Dedifferentiated amniotic fluid mesenchymal stem cell (primary cell): ENCODE data around the gene BNIP2.
"Not testable (repeated sequence)": the region's sequence is repeated elsewhere in the genome, so short reads cannot be mapped to it uniquely, and the experiment has no call there.

Source experiments
- DNase-seq: peaks from one replicate; pipeline ENCODE4 v3.0.0-alpha.2; 2016; ENCODE audit errors: extremely low spot score

BNIP2 gene, protein sequence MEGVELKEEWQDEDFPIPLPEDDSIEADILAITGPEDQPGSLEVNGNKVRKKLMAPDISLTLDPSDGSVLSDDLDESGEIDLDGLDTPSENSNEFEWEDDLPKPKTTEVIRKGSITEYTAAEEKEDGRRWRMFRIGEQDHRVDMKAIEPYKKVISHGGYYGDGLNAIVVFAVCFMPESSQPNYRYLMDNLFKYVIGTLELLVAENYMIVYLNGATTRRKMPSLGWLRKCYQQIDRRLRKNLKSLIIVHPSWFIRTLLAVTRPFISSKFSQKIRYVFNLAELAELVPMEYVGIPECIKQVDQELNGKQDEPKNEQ

DNA sequence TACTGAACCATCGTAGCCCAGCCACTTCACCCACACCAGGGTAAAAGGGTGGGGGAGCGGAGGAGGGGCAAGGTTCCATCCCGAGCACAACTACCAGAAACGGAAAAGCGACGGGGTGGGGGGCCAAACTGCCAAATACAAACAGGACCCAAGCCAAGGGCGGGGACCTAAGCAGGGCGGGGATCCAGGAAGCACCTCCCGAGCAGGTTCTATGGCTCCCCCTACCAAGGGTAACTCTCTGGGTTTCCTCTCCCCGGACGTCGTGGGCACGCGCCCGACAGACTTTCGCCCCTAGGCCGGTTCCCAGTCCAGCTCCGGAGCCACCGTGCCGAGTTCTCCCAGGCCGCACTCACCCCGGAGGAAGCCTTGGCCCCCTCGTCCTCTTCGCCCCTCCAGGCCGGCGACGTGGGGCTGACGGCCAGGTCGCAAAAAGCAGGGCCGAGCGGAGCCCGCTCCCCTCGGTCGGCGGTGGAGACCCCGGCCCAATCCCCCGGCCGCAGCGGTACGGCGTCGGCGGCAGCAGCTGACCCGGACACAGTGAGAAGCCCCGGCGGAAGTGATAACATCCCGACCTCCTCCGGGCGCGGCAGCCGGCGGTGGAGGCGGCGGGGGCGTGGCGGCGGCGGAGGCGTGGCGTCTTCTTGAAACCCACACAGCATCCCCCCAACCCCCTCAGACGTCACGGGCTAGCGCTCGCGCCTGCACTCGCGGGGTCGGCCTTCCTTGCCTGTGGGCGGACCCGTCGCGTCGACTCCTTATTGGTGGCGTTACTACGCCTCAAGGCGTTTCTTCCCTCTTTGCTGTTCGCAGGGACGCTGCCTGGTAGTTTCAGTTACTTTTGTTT, at the start of gene BNIP2:
BNIP2 (minus strand) TSS at position 539 of the 844 bp plus-strand sequence. CDS start 6,863 bp downstream, outside the sequence.
- peak; percentile 98 for DNase-seq

DNA sequence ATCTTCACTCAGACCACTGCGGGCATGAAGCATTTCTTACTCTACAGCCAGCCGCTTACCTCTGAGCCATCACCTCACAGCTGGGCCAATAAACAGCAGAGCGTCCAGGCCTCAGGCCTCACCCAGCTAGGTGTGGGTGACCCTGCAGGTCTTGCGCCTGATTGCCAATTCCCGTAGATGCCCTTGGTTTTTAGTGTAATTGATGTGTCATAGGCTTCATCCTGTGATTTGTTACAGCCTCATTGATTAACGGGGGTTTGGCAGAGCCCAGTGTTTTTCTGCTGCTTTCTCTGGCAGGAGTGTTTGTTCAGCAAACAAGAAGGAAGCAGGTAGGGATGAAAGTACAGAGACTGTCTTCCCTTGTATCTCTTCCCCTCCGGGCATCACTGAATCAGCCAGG, 49.6 kb upstream of the BNIP2 start:
- DNase-seq: no peak

GRCh38 chr15:59736181-59736580, 47.1 kb upstream of the BNIP2 start:
- no peak for DNase-seq

GRCh38 chr15:59725151-59725486, 36.0 kb upstream of the BNIP2 start:
- DNase-seq: no peak

GRCh38 chr15:59723687-59724346, 34.7 kb upstream of the BNIP2 start:
- DNase-seq: no peak

DNA sequence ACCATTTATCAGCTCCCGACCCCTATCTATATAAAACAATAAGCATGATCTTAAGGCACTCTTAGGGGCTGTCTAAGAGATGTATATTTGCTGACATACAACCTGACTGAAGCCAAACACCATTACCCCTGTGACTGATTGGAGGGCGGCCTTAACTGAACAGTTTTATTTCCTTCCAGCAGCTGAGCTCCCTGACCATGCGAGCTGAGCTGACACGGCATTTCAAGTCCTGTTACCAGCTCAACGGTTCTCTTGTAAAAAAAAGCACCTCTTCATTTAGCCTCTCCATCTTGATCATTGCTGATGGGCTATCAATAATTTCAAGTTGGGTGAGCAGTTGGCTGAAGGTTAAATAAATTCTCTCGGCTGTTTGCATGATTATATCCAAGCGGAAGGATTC, 33.4 kb upstream of the BNIP2 start:
- DNase-seq: no peak

DNA sequence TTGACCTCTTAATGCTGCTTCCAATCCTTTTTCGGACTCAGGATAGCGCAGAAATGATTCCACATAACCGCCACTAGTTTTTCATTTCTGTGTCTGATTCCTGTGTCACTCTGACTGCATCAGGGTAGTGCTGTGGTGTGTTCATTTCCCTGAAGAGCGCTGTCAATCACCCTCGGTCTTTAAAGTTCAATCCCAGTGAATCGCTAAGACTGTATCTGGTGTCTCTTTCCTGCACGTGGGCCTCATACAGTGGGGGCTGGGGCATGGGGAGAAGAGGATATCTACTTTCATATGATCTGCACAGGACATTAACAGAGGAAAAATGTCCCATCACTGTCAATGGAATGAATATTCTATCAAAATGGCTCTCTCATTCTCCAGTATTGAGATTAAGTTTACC, 32.9 kb upstream of the BNIP2 start:
- no peak for DNase-seq

GRCh38 chr15:59721411-59721810, 32.3 kb upstream of the BNIP2 start:
- no peak for DNase-seq

DNA sequence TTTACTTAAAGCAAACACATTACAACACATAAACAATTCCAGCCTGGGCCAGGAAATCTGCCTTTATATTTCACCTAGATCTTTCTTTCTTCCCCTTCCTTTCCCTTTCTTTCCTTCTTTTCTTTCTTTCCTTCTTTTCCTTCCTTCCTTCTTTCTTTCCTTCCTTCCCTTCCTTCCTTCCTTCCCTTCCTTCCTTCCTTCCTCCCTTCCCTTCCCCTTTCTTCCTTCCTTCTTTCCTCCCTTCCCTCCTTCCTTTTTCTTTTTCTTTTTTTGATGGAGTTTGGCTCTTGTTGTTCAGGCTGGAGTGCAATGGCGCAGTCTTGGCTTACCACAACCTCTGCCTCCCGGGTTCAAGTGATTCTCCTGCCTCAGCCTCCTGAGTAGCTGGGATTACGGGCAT, 24.1 kb upstream of the BNIP2 start:
- DNase-seq: no peak

GRCh38 chr15:59711451-59712243, 22.5 kb upstream of the BNIP2 start:
- no peak for DNase-seq

DNA sequence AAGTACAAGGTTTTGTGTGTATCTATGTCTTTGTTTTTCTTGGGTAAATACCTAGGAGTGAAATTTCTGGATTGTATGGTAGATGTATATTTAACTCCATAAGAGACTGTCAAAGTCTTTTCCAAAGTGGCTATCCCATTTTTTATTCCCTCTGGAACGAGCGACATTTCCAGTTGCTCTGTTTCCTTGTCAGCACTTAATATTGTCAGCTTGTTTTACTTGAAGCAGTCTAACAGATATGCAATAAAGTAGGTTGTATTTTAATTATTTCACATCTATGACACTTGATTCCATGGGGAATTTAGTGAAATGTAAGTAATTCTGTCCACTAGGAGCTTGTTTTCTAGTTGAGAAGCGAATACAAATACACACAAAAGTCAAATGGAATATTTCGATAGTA, 18.5 kb upstream of the BNIP2 start:
- no peak for DNase-seq

GRCh38 chr15:59703979-59704796, 15.1 kb upstream of the BNIP2 start:
- DNase-seq: peak; percentile 56

- DNase-seq: no peak
Observed at GRCh38 chr15:59702351-59702750, 13.2 kb upstream of the BNIP2 start.

- no peak for DNase-seq
Observed at GRCh38 chr15:59701880-59702279, 12.8 kb upstream of the BNIP2 start.

GRCh38 chr15:59699810-59700431, 10.8 kb upstream of the BNIP2 start:
- no peak for DNase-seq

- DNase-seq: not testable (repeated sequence)
Observed at GRCh38 chr15:59698065-59698464, 8.9 kb upstream of the BNIP2 start.

- no peak for DNase-seq
Observed at GRCh38 chr15:59696332-59696731, 7.2 kb upstream of the BNIP2 start.

- no peak for DNase-seq
Observed at GRCh38 chr15:59694779-59695178, 5.7 kb upstream of the BNIP2 start.

- peak; percentile 72 for DNase-seq
Observed at GRCh38 chr15:59691194-59691805, 2.2 kb upstream of the BNIP2 start.

DNA sequence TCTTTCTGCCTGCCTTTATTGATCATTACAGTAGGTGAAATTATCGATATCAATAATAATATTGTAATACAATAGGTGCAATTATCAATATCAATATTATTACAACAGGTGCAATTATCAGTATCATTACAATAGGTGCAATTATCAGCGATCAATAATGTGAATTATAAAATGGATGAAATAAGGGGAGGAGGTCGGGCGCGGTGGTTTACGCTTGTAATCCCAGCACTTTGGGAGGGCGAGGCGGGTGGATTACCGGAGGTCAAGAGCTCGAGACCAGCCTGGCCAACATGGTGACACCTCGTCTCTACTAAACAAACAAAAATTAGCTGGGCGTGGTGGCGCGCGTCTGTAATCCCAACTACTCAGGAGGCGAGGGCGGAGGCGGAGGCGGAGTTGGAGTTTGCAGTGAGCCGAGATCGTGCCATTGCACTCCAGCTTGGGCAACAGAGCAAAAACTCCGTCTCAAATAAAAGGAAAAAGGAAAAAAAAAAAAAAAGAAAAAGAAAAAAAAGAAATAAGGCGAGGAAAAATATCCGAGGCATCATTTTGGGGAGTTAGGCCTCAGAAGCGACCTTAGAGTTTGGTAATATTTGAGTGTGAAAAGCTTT, 611 bp upstream of the BNIP2 start:
- DNase-seq: peak; percentile 36
